Right kidney (tissue), 1 donor: ENCODE results near the gene CD47.

Experiments
- DNase-seq: peaks from one replicate; pipeline ENCODE4 v3.0.0-alpha.2; 2016

Gene CD47

DNA sequence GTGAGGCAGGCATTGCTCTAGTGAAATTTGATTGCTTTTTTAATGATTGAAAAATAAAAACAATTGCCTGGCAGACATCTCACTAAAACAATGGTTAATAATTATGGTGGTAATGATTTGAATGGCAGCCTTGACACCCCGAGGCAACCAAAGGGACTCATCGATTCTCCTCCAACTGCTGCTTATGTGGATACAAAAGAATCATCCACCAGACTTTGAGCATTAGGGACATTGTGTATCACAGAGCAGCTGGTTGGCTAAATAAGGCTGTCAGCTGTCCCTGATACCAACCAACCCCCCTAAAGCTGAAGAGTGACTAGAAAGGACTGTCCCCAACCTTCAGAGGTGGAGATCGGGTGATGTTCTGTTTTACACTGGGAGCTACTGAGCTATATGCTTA, 1.7 kb upstream of the CD47 start:
- DNase-seq = no peak

DNA sequence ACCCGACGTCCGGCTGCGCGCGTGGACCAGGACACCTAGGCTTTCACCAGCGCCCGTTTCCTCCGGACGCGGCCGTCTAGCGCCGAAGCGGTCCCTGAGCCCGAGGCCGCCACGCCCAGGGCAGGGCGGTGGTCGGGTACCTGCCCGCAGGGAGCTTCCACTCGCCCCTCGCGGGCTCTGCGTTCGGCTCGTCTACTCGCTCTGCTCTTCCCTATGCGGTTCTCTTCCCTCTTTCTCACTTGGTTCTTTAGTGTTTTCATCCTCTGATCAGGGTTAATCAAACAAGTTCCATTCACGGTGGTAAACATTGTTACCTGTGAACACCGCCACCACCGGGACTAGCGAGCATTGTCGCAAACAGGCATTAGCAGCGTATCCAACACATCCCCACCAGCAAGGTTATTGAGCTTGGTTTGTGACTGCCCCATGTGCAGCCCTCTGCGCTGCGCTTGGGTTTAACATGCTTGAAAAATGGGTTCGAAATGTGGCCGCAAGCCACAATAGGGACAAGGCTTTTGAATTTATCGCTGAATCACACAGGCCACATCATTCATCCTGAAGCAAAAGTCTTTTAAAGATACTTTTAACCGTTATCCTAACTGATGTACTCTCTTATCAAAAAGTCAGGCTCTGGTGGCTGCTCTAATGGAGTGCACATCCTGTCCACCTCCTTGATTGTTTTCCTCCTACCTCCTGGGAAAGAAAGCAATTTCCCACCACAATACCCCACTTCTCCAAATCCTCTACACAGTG, 843 bp upstream of the CD47 start:
- DNase-seq = no peak

DNA sequence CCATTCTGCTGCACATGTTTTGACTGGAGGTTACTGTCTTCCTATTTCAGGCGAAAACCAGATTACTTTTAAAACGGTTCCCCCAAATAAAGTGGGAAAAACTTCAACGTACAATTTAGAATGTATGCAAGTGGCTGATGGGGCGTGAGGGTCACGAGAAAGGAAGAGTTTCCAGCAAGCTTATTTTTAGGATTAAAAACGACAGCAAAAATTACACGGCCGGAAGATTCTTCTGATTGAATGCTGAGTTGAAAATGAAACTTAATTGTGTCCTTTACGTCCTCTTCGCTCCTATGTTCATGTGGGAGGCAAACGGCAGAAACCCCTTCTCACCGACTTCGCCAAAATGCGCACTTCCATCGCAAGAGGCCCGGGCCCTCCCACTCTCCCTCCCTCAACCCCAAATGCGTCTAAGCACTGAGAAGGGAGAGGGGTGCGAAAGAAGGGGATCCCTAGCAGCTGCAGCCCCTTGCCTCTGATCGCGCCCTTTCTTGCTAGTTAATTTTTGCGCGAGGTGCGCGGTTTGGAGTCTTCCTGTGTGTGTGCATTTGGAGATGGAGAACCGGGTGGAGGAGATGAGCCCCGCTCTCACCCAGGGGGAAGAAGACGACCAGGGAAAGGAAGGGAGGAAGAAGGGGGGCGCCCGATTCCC, 656 bp downstream of the CD47 start:
- DNase-seq = peak; percentile 92

GRCh38 chr3:108089579-108089978, 1.3 kb downstream of the CD47 start:
- no peak for DNase-seq

- no peak for DNase-seq
These were observed 2.1 kb downstream of the CD47 start for GRCh38 chr3:108088697-108089096.

DNA sequence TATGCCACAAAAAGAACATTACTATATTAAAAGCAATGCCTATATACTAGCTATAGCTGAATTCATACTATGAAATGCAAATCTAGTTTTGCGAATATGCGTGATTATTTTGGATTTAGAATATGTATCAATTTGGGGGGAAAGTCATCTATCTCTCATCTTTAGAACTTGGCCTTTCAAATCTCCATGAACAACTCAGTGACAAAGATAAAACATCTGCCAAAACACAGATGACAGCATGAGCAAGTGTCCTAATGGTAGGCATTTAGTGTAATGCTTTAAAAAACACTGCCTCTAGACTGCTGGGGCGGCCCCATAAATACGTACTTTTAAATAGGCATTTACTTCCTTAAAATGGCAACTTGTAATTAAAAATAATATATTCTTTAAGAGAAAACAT, 2.7 kb downstream of the CD47 start:
- no peak for DNase-seq

- no peak for DNase-seq
These were observed 4.2 kb downstream of the CD47 start for GRCh38 chr3:108086653-108087052.

DNA sequence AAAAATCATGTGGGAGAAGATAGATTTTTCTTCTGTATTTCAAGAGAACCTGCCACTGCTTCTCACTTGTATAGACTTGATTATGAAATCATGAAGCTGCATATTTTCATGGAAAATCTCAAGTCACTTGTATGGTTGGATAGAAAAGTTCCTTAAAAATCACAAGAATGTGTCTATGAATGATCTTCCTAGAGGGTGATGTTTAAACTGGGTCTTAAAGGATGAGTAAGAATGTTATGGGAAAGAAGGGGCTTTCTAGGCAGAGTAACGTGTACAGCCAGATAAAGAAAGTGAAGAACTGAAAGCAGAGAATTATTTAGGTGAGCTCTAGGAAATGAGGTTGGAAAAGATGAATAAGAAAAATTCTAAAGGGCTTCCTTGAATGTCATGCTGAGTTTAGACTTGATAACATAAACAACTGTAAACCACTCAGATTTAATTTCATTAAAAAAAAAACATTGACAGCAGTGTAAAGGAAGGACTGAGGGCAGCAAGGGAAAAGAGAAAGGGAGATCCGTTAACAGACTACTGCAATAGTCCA, 5.0 kb downstream of the CD47 start:
- no peak for DNase-seq

DNA sequence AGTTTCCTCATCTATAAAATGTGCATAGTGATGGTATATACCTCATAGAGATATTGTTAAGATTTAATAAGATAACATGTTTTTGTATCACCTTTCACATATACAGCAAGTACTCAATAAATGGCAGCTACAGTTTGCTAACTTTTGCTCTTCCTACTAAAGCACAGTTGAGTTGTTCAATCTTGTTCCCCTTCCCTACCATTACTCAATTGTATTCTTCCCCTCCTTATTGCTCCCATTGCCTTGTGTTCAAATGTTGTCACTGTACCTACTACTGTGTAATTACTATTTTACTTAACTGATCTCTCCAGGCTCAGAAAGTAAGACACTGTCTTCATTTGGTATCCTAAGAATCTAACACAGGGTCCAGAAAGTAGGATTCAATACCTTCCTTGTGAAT, 5.5 kb downstream of the CD47 start:
- no peak for DNase-seq

- no peak for DNase-seq
These were observed 11.0 kb downstream of the CD47 start for GRCh38 chr3:108079877-108080276.

DNA sequence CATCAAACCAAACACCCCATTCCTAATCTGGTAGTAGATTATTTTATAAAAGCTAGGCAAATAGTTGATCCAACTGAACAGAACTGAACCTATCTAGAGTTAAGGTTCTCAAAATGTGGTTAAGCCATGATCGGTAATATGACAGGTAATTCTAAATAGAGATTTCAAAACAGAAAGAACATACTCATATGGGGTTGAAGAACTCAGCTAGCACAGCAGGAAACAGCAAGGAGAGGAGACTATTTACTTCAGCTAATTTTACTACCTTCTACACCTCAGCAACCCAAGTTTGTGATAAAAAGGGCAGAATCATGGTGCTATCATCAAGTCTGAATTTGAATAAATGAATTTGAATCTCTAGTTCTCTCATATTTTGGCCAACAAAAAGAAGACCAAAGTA, 11.8 kb downstream of the CD47 start:
- DNase-seq = no peak

DNA sequence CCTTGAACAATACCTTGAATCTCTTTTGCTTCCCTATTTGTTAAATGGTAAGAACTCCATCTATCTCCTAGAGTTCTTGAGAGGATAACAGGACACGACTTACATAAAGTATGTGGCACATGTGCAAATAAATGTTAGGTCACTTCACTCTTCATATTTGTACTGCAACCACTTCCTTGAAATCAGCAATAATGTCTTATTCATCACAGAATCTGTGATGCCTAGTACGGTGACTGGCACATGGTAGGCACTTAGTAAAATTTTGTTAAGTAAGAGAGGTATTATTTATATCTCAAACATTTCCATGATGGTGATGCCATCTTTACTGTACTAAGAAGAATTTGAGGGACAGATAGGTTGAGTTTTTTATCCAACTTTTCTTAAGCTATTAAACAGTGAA, 14.3 kb downstream of the CD47 start:
- no peak for DNase-seq

- DNase-seq = no peak
These were observed 16.9 kb downstream of the CD47 start for GRCh38 chr3:108073764-108074431.

DNA sequence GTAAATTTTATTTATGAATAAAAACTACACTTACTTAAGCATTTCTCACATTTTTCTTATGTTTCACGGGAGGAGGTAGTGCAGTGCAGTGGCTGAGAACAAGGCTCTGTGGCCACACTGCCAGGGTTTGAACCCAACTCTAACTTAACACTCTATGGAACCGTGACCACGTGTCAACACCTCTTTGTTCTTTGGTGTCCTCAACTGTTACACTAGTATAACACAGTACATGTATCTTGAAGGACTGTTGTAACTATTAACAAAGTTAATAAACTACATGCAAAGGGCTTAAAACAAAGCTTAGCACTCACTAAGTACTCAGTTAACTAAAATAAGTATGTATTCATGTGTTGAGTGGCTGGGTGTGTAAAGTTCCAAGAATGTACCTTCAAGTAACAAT, 19.5 kb downstream of the CD47 start:
- DNase-seq = no peak

DNA sequence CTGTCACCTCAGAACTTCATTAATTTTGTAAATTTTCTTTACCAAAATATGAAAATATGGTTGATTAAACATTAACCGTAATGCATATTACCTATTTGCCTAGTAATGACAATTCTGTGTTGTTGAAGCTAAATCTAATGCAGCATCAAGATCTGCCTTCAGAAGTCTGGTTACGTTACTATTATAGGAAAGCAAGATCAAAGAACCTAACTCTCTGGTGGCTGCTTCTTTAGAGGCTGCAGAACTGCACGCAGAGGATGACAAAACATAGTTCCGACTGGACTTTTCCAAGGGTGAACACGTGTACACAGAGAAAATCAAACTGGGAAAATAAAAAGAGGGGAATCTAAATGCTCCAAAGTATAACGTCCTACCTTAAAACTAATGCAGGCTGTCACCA, 20.5 kb downstream of the CD47 start:
- no peak for DNase-seq

- DNase-seq = no peak
These were observed 23.1 kb downstream of the CD47 start for GRCh38 chr3:108067768-108068167.

- DNase-seq = no peak
These were observed 25.7 kb downstream of the CD47 start for GRCh38 chr3:108065096-108065495.

DNA sequence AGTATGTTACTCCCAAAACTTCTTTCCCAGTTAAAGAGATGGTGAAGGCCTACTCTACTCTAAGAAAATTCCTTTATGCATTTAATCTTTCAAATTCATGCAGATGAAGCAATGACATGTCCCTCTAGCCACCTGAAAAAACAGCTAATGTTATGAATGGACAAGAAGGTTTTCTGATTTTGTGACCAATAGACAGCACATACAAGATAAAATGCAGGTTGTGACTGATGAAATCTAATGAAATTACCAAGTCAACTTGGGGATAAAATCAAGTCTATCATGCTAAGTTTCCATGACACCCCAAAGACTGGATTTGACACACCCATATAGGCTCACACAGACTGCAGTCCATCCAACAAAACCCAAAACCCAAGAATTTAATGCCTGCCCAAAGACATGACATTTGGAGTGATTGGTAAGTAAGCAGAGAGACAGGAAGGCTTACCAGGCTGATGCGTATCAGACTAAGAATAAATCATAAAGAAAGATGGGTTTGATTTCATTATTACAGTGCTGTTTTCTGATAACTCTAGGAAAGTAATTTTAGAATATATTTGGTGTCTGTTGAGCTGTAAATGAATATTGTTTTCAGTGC, 26.4 kb downstream of the CD47 start:
- no peak for DNase-seq

- no peak for DNase-seq
These were observed 28.8 kb downstream of the CD47 start for GRCh38 chr3:108062051-108062450.

DNA sequence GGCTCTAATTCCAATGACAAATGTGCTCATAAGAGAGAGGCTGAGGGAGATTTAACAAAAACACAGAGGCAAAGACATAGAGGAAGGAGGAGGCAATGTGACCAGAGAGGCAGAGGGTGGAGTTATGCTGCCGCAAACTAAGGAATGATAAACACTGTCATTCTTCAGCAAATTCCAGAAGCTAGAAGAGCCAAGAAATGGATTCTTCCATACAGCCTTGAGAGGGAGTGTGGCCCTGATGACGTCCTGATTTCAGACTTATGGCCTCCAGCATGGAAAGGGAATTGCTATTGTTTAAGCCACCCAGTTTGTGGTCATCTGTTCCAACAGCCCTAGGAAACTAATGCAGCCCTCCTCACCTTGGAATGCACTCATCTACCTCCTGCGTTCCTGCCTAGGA, 30.5 kb downstream of the CD47 start:
- no peak for DNase-seq

GRCh38 chr3:108055931-108056330, 34.9 kb downstream of the CD47 start:
- DNase-seq = no peak

GRCh38 chr3:108054935-108055334, 35.9 kb downstream of the CD47 start:
- DNase-seq = no peak

- DNase-seq = no peak
These were observed 37.3 kb downstream of the CD47 start for GRCh38 chr3:108053483-108053882.
